HG03439 (cell line): ENCODE measurements around the gene DEGS2.

ENCODE experiments used
- ATAC-seq: cut with Tn5 transposase; IDR thresholded peaks from one replicate; pipeline ENCODE4 v1.9.1; 2021; ENCODE audit warnings: mild to moderate bottlenecking, moderate library complexity; ENCODE audit not compliant: unreplicated experiment

Gene DEGS2

GRCh38 chr14:100115726-100116125, 43.7 kb downstream of the DEGS2 start:
- ATAC-seq = no peak

GRCh38 chr14:100115236-100115635, 44.2 kb downstream of the DEGS2 start:
- ATAC-seq = no peak

- no peak for ATAC-seq
These were observed 45.2 kb downstream of the DEGS2 start for GRCh38 chr14:100114109-100114765.

- ATAC-seq = no peak
These were observed 47.3 kb downstream of the DEGS2 start for GRCh38 chr14:100111931-100112704.

DNA sequence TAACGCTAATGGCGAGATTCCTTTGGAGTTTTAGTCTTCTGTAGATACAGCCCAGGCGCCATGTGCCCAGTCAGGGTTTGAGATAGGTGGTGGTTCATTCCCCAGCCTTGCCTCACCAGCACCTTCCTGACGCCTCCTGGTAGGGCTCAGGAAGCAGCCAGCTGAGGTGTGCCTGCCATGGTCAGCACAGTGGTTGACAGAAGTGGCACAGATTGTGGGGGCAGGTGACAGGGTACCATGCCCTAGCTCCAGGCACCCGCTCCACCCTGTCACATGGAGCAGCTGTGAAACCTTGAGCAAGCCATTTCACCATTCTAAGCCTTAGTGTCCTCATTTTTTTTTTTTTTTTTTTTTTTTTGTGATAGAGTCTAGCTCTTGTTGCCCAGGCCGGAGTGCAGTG, 48.6 kb downstream of the DEGS2 start:
- ATAC-seq = no peak

DNA sequence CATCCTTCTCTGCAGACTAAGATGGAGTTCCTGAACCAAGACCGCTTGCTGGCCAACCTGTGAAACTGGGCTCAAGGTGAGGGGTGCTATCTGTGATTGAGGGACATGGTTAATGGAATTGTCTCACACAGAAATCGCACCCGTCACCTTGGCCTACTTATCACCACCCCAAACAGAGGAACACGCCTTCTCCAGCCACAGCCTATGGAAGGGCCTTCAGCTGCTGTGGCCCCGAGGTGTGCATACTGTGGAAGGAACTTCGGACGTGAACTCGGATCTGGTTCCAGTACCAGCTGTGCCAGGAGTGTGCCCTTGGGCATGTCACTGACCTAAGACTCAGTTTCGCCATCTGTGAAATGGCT, 49.9 kb downstream of the DEGS2 start:
- ATAC-seq = no peak

- no peak for ATAC-seq
These were observed 50.4 kb downstream of the DEGS2 start for GRCh38 chr14:100108840-100109593.

GRCh38 chr14:100108042-100108825, 51.2 kb downstream of the DEGS2 start:
- peak; percentile 73 for ATAC-seq

GRCh38 chr14:100107236-100107635, 52.2 kb downstream of the DEGS2 start:
- no peak for ATAC-seq

- no peak for ATAC-seq
These were observed 53.0 kb downstream of the DEGS2 start for GRCh38 chr14:100106250-100107112.

GRCh38 chr14:100105357-100106169, 53.9 kb downstream of the DEGS2 start:
- ATAC-seq = no peak

DNA sequence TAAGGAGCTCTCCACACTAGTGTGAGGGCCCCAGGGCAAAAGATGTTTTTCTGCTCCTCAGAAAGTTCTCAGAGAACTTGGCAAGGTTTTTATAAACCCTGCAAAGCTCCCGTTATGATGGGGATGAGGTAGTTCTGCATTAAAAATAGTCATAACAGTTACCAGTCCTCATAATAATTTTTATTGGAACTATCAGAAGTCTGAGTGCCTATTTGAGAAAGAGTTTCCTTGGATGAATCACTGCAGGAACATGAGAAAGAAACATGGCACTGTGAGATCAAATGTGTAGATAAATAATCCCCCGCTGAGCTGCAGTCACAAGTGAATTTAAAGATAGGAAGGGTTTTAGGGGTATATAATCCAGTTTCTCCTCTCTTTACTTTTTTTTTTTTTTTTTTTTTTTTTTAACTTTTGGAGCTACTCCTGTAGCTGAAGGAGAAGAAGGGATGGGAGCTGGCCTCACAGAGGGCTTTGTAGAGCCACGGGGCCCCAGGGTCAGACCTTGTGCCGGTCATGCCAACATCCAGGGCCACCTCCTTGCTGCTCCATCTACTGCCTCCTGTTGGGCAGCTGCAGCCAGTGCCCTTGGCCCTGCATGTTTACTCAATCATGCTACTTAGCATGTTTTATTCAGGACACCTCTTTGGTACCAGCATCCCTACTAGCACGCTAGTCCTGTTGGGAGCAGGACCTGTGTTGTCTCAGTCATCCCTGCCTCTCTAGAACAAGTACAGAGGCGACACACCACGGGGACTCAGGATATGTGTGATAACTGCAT, 54.7 kb downstream of the DEGS2 start:
- ATAC-seq = no peak

DNA sequence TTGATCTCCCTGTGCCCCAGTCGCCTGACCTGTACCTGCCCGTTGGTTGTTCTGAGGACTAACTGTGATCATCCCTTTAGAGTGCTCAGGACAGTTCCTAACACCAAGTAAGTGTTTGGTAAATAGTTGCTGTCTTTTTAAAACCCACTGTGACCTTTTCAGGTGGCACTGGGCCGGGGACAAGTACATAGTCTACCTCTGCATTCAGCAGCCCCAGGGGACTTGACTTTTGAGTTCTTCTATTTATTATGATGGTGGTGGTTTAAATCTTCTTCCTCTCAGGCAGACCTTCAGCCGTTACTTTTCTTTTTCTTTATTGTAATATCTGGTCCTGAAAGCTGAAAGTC, 55.5 kb downstream of the DEGS2 start:
- ATAC-seq = no peak

DNA sequence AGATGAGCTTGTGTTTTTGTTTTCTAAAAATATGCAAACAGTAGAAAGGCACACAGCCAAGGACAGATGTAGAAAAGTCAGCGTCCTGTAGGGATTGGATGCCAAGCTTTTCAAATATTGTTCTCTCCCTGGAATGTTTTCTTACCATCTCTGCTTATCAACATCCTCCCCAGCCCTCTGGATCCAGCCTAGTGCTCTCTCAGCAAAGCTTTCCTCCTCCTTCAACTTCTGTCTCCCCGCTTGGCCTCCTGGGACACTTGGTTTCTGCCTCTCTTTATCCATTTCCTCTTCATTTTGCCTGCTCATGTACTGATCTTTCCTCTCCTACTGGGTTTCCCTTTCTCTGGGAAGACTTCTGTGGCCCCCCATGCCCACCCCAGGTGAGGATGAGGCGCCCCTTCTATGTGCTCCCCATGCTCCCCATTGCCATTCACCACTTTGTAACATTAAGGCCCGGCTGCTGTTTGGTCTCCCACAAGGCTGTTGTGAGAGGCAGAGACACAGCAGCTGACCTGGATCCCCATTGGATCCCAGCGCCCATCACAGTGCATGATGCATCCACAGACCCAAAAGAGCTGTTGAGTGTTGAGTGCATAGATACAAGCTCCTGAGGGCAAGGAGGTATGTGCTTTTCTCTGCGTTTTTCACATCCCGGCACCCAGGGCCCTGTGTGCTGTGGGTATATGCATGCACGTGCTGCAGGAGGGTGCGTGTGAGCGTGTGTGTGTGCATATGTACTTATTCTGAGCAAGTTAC, 56.0 kb downstream of the DEGS2 start:
- no peak for ATAC-seq

DNA sequence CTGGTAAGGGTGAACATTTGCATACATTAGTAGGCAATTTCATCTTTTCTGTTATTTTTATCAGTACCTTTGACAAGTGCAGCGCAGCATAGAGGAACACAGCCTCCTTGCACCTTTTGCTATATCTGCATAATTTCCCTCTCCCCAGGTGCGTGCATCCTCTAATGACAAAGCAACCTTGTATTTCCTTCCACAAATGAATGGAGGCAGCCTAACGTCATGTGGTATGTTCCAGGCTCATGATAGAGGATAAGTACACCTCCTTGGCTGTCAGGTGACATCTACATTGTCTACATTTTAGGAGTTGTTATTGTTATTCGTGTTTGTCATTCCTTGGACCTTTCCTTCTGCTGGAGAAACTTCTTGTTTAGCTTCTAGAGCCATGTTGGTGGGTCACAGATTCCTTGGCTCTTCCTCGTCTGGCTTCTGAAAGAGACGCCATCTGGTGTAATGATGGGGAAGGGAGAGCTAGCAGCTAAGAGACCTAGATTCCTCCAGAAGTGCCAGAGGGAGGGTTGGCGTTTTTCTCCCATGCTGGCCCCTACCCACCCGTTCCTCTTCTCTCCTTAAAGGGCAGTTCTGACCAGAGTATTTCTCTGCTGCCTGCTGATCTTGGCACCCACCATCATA, 57.2 kb downstream of the DEGS2 start:
- no peak for ATAC-seq

GRCh38 chr14:100100032-100100703, 59.3 kb downstream of the DEGS2 start:
- ATAC-seq = no peak

GRCh38 chr14:100098171-100098570, 61.3 kb downstream of the DEGS2 start:
- no peak for ATAC-seq
